Progenitor cell of endocrine pancreas (in vitro differentiated cells): ENCODE results near the gene TMEM100. TPM values are rescaled to one million over a fixed set of nuclear protein-coding genes. Genes with fewer than 3 reads are reported as not detected.

Experiments
- DNase-seq: peaks from one replicate; pipeline ENCODE4 v3.0.0; 2021; ENCODE audit warnings: low spot score; ENCODE audit not compliant: unreplicated experiment
- H3K27ac Mint-ChIP-seq: 2 replicates; pipeline ENCODE4 v1.8.0; 2021; ENCODE audit warnings: mild to moderate bottlenecking, moderate library complexity, mixed read lengths
- H3K27me3 Mint-ChIP-seq: 2 replicates; pipeline ENCODE4 v1.8.0; 2021; ENCODE audit warnings: mixed read lengths
- H3K36me3 Mint-ChIP-seq: 2 replicates; pipeline ENCODE4 v1.8.0; 2022; ENCODE audit warnings: mixed read lengths; ENCODE audit not compliant: insufficient read depth
- H3K4me1 Mint-ChIP-seq: 2 replicates; pipeline ENCODE4 v1.8.0; 2021; ENCODE audit warnings: low read depth, mixed read lengths
- H3K4me3 Mint-ChIP-seq: 2 replicates; pipeline ENCODE4 v1.8.0; 2021; ENCODE audit warnings: low read depth, mild to moderate bottlenecking, moderate library complexity, mixed read lengths
- H3K9me3 Mint-ChIP-seq: 2 replicates; pipeline ENCODE4 v1.8.0; 2021; ENCODE audit warnings: low read depth, mixed read lengths
- CTCF ChIP-seq: fragments of 200-600 bp; sonication (generic); IDR thresholded peaks from one replicate; pipeline ENCODE4 v1.5.0; 2021; ENCODE audit warnings: antibody characterized with exemption, mild to moderate bottlenecking; ENCODE audit not compliant: unreplicated experiment
- total RNA-seq: library from RNA; stranded (reverse); gene quantifications from 2 replicates; pipeline ENCODE4 v1.2.1, GENCODE V29; 2021

The TMEM100 gene
- total RNA-seq, 1 donor from 2014 or later, result 1.1 TPM

- Mint-ChIP-seq H3K27ac (no peak overlapping the region), H3K27me3 (no peaks in the 10 kb centered on the region), H3K9me3 (no peaks in the 10 kb centered on the region), H3K4me1 (peaks cover 16% of the 10 kb centered on the region), H3K4me3 (no peak overlapping the region), H3K36me3 (no peaks in the 10 kb centered on the region)
- peak; percentile 64 for TF ChIP-seq CTCF
- DNase-seq, result no peak
Observed at GRCh38 chr17:55735731-55736405, 13.2 kb upstream of the TMEM100 start.

- Mint-ChIP-seq H3K9me3 (no peaks in the 10 kb centered on the region), H3K27ac (no peak overlapping the region), H3K36me3 (no peaks in the 10 kb centered on the region), H3K4me1 (peaks cover 16% of the 10 kb centered on the region), H3K27me3 (no peaks in the 10 kb centered on the region), H3K4me3 (no peak overlapping the region)
- DNase-seq, result no peak
- no peak for TF ChIP-seq CTCF
Observed at GRCh38 chr17:55734128-55734781, 11.6 kb upstream of the TMEM100 start.

- H3K4me3 Mint-ChIP-seq, result no peak overlapping the region
Observed at GRCh38 chr17:55731586-55732250, 9.1 kb upstream of the TMEM100 start.

GRCh38 chr17:55730808-55731207 is 8.1 kb upstream of the TMEM100 start:
- DNase-seq, result no peak
- H3K4me1 Mint-ChIP-seq, result peaks cover 21% of the 10 kb centered on the region
- H3K4me3 Mint-ChIP-seq, result no peak overlapping the region
- TF ChIP-seq CTCF, result no peak
- no peak overlapping the region for H3K27ac Mint-ChIP-seq
- no peaks in the 10 kb centered on the region for H3K9me3 Mint-ChIP-seq
- H3K36me3 Mint-ChIP-seq, result no peaks in the 10 kb centered on the region
- peaks cover 4% of the 10 kb centered on the region for H3K27me3 Mint-ChIP-seq

More at GRCh38 chr17:55731586-55732250, 9.1 kb upstream of the TMEM100 start:
- H3K36me3 Mint-ChIP-seq, result no peaks in the 10 kb centered on the region
- no peak for DNase-seq
- no peaks in the 10 kb centered on the region for H3K9me3 Mint-ChIP-seq
- H3K27me3 Mint-ChIP-seq, result peaks cover 4% of the 10 kb centered on the region
- H3K4me1 Mint-ChIP-seq, result peaks cover 21% of the 10 kb centered on the region
- no peak for TF ChIP-seq CTCF
- no peak overlapping the region for H3K27ac Mint-ChIP-seq

- peaks cover 4% of the 10 kb centered on the region for H3K27me3 Mint-ChIP-seq
- no peak overlapping the region for H3K27ac Mint-ChIP-seq
- no peak for TF ChIP-seq CTCF
- no peaks in the 10 kb centered on the region for H3K36me3 Mint-ChIP-seq
- no peak overlapping the region for H3K4me3 Mint-ChIP-seq
- peaks cover 21% of the 10 kb centered on the region for H3K4me1 Mint-ChIP-seq
- H3K9me3 Mint-ChIP-seq, result no peaks in the 10 kb centered on the region
- DNase-seq, result no peak
Observed at GRCh38 chr17:55730380-55730779, 7.7 kb upstream of the TMEM100 start.
